ENCODE data around the gene CDS2. TPM values are rescaled to one million over a fixed set of nuclear protein-coding genes. Genes with fewer than 3 reads are reported as not detected.

The CDS2 gene
- total and polyA plus RNA-seq, 2 of the 13 experiments (the other 11 are each of a cell fraction or from before 2014, with no cell fraction given): 81.3 to 153 TPM

DNA sequence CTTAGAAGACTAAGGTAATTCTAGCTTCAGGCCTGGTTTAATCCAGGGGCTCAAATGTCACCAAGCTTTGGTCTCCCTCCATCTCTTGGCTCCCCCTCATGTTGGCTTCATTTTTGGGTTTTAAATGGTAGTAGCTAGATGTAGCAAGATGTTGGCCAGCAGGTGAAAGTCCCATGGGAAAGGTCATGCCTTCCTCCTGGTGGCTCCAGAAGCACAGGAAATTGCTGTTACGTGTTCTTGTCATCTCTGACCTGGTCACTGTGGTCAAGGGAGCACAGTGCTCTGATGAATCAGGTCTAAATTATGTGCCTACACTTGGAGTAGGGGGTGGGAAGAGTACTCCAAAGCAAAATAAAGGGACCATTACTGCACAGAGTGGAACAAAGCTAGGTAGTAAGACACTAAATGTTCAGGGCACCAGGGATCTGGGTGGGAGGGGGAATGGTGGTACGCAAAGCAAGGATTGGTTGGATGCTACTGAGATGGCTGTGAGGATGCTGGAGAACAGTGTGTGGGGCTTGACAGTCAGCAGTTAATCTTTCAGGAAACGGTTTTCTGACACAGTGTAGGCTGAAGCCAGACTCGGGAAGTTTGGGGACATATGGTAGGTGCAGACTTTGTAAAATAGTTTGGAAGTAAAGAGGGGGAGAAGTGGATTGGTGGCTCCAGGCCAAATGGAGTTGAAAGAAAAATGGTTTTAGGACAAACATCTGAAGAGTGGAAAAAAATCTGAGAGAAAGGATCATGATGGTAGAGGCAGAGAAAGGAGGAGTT lies 30.1 kb downstream of the CDS2 start (continued):
- TF ChIP-seq, protein P1, sequence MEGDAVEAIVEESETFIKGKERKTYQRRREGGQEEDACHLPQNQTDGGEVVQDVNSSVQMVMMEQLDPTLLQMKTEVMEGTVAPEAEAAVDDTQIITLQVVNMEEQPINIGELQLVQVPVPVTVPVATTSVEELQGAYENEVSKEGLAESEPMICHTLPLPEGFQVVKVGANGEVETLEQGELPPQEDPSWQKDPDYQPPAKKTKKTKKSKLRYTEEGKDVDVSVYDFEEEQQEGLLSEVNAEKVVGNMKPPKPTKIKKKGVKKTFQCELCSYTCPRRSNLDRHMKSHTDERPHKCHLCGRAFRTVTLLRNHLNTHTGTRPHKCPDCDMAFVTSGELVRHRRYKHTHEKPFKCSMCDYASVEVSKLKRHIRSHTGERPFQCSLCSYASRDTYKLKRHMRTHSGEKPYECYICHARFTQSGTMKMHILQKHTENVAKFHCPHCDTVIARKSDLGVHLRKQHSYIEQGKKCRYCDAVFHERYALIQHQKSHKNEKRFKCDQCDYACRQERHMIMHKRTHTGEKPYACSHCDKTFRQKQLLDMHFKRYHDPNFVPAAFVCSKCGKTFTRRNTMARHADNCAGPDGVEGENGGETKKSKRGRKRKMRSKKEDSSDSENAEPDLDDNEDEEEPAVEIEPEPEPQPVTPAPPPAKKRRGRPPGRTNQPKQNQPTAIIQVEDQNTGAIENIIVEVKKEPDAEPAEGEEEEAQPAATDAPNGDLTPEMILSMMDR (CRISPR knock-in tag; IDR thresholded peaks at IDR 0.05): peak; percentile 46
- TF ChIP-seq, protein P2, sequence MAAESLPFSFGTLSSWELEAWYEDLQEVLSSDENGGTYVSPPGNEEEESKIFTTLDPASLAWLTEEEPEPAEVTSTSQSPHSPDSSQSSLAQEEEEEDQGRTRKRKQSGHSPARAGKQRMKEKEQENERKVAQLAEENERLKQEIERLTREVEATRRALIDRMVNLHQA (CRISPR knock-in tag; IDR thresholded peaks at IDR 0.05): no peak
- TF ChIP-seq, protein P3, sequence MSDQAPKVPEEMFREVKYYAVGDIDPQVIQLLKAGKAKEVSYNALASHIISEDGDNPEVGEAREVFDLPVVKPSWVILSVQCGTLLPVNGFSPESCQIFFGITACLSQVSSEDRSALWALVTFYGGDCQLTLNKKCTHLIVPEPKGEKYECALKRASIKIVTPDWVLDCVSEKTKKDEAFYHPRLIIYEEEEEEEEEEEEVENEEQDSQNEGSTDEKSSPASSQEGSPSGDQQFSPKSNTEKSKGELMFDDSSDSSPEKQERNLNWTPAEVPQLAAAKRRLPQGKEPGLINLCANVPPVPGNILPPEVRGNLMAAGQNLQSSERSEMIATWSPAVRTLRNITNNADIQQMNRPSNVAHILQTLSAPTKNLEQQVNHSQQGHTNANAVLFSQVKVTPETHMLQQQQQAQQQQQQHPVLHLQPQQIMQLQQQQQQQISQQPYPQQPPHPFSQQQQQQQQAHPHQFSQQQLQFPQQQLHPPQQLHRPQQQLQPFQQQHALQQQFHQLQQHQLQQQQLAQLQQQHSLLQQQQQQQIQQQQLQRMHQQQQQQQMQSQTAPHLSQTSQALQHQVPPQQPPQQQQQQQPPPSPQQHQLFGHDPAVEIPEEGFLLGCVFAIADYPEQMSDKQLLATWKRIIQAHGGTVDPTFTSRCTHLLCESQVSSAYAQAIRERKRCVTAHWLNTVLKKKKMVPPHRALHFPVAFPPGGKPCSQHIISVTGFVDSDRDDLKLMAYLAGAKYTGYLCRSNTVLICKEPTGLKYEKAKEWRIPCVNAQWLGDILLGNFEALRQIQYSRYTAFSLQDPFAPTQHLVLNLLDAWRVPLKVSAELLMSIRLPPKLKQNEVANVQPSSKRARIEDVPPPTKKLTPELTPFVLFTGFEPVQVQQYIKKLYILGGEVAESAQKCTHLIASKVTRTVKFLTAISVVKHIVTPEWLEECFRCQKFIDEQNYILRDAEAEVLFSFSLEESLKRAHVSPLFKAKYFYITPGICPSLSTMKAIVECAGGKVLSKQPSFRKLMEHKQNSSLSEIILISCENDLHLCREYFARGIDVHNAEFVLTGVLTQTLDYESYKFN (CRISPR knock-in tag; conservative IDR thresholded peaks at IDR 0.05): peak; percentile 79
- TF ChIP-seq NR2F1 (CRISPR knock-in tag; IDR thresholded peaks at IDR 0.05): peak; percentile 87 to 92
- TF ChIP-seq, protein P4, sequence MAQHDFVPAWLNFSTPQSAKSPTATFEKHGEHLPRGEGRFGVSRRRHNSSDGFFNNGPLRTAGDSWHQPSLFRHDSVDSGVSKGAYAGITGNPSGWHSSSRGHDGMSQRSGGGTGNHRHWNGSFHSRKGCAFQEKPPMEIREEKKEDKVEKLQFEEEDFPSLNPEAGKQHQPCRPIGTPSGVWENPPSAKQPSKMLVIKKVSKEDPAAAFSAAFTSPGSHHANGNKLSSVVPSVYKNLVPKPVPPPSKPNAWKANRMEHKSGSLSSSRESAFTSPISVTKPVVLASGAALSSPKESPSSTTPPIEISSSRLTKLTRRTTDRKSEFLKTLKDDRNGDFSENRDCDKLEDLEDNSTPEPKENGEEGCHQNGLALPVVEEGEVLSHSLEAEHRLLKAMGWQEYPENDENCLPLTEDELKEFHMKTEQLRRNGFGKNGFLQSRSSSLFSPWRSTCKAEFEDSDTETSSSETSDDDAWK (CRISPR knock-in tag; IDR thresholded peaks at IDR 0.05): no peak
- TF ChIP-seq ZMYM3 (CRISPR knock-in tag; IDR thresholded peaks at IDR 0.05): peak; percentile 30; the same call in 1 of the 2 replicates
- TF ChIP-seq TEAD3 (CRISPR knock-in tag; optimal IDR thresholded peaks at IDR 0.05; ENCODE audit: borderline replicate concordance): peak; percentile 96
- TF ChIP-seq, protein P5, sequence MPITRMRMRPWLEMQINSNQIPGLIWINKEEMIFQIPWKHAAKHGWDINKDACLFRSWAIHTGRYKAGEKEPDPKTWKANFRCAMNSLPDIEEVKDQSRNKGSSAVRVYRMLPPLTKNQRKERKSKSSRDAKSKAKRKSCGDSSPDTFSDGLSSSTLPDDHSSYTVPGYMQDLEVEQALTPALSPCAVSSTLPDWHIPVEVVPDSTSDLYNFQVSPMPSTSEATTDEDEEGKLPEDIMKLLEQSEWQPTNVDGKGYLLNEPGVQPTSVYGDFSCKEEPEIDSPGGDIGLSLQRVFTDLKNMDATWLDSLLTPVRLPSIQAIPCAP (CRISPR knock-in tag; IDR thresholded peaks at IDR 0.05; ENCODE audit: low read depth): no peak
- TF ChIP-seq ZNF337 (CRISPR knock-in tag; IDR thresholded peaks at IDR 0.05; ENCODE audit: borderline replicate concordance, low read depth): no peak
- peak; percentile 37; the same call in 1 of the 2 replicates for TF ChIP-seq ZNF782 (CRISPR knock-in tag; IDR thresholded peaks at IDR 0.05; ENCODE audit: borderline replicate concordance)
- peak; percentile 91 for TF ChIP-seq RXRB (CRISPR knock-in tag; IDR thresholded peaks at IDR 0.05; ENCODE audit: borderline replicate concordance)
- TF ChIP-seq, protein P6, sequence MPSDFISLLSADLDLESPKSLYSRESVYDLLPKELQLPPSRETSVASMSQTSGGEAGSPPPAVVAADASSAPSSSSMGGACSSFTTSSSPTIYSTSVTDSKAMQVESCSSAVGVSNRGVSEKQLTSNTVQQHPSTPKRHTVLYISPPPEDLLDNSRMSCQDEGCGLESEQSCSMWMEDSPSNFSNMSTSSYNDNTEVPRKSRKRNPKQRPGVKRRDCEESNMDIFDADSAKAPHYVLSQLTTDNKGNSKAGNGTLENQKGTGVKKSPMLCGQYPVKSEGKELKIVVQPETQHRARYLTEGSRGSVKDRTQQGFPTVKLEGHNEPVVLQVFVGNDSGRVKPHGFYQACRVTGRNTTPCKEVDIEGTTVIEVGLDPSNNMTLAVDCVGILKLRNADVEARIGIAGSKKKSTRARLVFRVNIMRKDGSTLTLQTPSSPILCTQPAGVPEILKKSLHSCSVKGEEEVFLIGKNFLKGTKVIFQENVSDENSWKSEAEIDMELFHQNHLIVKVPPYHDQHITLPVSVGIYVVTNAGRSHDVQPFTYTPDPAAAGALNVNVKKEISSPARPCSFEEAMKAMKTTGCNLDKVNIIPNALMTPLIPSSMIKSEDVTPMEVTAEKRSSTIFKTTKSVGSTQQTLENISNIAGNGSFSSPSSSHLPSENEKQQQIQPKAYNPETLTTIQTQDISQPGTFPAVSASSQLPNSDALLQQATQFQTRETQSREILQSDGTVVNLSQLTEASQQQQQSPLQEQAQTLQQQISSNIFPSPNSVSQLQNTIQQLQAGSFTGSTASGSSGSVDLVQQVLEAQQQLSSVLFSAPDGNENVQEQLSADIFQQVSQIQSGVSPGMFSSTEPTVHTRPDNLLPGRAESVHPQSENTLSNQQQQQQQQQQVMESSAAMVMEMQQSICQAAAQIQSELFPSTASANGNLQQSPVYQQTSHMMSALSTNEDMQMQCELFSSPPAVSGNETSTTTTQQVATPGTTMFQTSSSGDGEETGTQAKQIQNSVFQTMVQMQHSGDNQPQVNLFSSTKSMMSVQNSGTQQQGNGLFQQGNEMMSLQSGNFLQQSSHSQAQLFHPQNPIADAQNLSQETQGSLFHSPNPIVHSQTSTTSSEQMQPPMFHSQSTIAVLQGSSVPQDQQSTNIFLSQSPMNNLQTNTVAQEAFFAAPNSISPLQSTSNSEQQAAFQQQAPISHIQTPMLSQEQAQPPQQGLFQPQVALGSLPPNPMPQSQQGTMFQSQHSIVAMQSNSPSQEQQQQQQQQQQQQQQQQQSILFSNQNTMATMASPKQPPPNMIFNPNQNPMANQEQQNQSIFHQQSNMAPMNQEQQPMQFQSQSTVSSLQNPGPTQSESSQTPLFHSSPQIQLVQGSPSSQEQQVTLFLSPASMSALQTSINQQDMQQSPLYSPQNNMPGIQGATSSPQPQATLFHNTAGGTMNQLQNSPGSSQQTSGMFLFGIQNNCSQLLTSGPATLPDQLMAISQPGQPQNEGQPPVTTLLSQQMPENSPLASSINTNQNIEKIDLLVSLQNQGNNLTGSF (CRISPR knock-in tag; IDR thresholded peaks at IDR 0.05): no peak
- peak; percentile 88 for TF ChIP-seq ELF3 (CRISPR knock-in tag; IDR thresholded peaks at IDR 0.05)

Data from HepG2 (cell line).